ENCODE results near the gene ASNSD1.
"Not testable (repeated sequence)": the region's sequence is repeated elsewhere in the genome, so short reads cannot be mapped to it uniquely, and the experiment has no call there.

Gene ASNSD1

DNA sequence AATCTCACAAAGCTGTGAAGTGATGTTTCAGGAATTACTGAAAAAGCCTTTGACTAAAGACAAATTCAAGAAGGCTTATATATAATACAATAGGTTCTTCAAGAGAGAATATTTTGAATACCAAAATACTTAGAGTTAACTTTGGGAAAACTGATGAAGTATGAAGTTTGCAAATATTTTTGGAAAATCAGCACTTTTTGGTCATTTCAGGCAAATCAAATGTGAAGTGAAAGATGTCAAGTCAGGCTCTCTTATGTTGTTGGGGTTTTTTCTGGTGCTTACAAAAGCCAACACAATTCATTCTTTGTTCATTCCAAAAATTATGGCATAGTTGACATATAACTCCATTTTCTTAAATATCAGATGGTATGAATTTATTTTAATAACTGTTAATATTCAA is 14.7 kb upstream of the ASNSD1 start:
- DNase-seq (ENCODE audit: low read depth), result no peak

DNA sequence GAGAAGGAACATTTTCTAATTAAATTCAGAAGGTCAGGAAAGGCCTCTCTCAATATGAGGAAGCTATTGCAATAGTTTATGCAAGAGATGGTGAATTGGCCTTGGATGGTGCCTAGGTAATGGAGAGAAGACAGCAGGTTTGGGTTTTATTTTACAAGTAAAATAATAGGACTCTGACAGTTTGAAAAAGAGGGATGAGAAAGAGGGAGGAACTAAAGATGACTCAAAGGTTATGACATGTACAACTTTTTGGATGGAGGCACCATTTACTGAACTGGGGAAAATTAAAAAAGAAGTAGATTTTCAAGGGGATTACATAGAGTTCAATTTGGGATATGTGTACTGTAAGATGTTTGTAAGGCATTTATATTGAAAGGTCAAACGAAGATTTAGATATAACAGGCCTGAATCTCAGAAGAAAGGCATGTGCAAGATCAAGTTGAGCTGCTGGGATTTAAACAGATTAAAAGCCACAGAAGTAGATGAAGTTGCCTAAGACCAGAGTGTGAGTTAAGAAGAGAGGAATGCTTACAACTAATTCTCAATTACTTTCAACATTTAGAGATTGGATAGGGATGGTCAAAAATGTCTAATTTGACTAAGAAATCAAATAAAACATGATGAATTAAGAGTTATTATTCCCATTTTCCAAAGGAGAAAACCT is 12.3 kb upstream of the ASNSD1 start:
- DNase-seq (ENCODE audit: low read depth), result no peak

DNA sequence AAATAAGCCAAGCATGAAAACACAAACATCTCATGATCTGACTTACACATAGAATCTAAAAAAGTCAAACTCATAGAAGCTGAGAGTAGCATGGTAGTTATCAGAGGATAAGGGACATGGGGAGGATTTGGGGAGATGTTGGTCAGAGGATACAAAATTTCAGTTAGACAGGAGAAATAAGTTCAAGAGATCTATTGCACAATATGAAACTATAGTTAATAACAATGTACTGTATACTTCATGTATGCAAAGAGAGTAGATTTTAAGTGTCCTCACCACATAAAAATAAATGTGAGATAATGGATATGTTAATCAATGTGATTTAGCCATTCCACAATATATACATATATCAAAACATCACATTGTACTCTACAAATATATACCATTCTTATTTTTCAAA is 10.0 kb upstream of the ASNSD1 start:
- no peak for DNase-seq (ENCODE audit: low read depth)

DNA sequence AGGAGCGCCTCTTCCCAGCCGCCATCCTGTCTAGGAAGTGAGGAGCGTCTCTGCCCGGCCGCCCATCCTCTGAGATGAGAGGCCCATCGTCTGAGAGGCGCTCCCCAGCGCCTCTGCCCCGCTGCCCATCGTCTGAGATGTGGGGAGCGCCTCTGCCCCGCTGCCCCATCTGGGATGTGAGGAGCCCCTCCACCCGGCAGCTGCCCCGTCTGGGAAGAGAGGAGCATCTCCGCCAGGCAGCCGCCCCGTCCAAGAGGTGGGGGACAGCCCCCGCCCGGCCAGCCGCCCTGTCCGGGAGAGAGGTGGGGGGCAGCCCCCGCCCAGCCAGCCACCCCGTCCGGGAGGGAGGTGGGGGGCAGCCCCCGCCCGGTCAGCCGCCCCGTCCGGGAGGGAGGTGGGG is 7.8 kb upstream of the ASNSD1 start:
- DNase-seq (ENCODE audit: low read depth), result not testable (repeated sequence)

DNA sequence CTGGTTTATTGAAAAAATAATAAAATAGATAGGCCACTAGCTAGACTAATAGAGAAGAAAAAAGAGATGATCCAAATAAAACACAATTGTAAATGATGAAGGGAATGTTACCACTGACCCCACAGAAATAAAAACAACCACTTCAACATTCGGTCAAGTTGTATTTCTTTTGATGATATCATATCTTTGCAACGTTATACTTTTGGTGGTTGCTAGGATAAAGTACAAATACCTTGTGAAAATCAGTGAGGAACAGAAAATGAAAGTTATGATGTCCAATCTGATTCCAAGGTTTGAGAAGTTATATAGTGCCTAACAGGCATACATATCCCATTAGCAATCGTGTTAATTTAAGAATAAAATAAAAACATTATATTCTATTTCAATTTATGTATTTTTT is 6.6 kb upstream of the ASNSD1 start:
- no peak for DNase-seq (ENCODE audit: low read depth)

DNA sequence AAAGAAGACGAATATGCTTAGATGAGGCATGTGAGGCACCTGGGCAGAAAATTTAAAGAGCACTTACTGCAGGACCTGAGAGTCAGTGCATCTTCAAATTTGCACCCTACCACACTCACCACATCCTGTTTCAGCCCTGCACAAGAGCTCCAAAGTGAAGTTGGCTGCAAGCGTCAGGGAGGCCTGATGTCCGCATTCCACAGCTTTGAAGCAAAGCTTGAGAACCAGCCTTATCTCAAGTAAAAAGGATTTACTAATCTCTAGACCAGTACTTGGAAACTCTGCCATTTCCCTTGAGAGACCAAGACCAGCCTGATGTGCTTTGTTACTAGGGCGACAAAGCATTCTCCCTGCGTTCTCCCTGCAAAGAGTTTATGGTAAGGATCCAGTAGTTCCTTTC is 3.4 kb upstream of the ASNSD1 start:
- DNase-seq (ENCODE audit: low read depth), result no peak

DNA sequence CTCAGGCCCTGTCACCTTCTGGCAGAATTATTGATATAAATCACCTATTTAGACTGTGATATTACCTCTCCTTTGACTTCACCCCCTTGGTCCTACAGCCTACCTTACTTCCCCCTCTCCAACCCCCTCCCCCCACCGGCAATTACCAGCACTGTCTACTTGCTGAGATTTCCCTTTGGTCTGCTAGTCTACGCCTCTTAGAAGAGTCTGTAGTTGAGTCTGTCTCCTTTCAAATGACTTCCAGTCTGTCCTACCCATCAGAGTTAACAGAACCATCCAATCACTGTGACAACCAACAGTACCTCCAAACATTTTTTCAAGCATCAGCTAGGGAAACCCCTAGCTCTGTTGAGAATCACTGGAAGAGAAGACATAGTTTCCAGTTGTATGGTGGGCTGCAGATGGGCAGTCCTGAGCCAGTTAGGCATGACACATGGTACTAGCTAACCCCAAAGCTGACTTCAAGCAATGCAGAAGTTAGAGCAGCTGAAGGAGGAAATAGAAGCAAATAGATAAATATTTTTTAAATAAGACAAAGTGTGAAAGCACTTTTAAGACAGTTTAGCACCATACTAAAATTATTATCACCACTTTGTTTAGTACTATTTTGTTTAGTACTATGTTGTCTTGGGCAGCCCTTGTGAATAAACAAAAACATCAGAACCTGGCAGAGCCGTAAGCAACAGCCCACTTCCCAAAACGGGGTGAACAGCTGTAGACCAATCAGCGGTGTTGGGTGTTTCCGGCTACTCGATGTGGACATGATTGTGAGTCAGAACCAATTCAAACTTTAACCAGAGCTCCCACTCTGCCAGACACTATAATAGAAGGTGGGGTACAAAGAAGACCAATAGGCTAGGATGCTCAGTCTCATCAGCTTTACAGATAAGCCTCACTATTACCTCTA is 2.7 kb upstream of the ASNSD1 start:
- DNase-seq (ENCODE audit: low read depth), result no peak

DNA sequence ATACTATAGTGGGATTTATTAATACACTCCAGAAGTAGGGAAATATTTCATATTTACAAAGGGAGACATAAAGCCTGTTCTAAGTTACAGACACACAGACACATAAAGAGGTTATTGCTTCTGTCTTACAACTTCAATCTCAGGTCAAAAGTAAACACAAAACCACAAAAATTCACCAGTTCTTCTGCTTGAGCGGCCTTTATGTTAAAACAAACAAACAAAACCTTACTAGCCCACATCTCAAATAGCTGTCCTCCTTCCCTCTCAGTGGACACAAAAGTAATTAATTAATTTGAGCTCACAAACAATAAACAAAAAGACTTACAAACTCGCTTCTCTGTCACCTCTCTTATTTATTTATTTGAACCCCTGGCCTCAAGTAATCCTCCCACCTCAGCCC is 1.5 kb upstream of the ASNSD1 start:
- no peak for DNase-seq (ENCODE audit: low read depth)

DNA sequence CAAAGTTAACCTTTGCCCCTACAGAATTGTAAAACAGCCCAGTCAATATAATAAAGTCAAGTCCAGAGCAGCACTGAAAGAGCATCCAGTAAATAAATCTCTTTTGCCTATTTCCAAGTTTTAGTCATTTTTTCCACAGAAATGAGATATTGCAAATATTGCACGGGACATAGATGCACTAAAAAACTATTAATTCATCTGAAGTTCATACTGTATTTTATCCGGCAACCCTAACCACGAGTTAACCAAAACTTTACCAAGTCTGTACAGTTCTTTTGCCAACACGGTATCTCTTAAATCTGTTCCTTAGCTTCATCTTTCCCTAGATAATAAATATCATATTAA is 484 bp upstream of the ASNSD1 start:
- DNase-seq (ENCODE audit: low read depth), result no peak

DNA sequence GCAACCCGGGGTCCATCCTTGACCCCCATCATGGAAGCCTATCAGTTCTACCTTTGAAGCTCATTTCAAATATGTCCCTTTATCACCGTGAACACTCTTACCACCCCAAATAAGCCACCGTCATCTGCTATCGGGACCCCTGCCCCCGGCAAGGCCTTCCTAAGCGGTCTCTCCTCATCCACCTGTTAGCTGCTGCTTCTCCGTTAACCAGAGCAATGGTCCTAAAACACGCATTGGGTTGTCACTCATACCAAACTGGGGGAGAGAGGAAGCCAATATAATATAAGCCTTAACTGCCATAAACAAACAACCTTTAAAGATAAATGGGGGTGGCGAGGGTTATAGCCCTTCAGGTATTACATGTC is 680 bp downstream of the ASNSD1 start:
- DNase-seq (ENCODE audit: low read depth), result no peak

DNA sequence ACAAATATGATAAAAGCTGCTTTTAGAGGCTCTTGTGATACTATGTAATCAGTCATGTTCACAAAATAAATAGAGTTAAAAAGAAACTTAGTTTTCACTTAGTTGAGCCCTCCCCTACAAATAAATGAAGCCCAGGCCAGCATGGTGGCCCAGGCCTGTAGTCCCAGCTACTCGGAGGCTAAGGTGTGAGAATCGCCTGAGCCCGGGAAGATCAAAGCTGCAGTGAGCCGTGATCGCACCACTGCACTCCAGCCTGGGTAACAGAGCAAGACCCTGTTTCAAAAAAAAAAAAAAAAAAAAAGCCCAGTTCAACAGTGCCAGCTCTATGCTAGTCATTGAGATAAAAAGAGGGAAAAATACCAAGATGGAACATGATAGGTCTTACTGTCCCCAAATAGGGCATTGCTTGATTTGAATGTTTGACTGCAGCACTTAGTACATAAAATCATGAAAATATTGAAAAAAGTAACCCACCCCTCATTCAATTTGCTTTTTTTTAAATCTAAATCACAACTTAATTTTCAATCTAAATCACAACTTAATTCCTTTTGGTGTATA is 1.5 kb downstream of the ASNSD1 start:
- no peak for DNase-seq (ENCODE audit: low read depth)

DNA sequence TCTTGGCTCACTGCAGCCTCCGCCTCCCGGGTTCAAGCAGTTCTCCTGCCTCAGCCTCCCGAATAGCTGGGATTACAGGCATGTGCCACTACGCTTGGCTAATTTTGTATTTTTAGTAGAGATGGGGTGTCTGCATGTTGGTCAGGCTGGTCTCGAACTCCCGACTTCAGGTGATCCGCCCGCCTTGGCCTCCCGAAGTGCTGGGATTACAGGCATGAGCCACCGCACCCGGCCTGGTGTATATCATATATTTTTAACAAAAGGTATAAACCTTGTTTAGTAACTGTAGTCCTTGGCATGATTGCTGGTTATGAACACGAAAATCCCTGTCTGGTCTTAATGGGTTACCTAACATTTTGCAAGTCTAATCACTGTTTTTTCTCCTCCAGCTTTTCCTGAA is 2.1 kb downstream of the ASNSD1 start:
- DNase-seq (ENCODE audit: low read depth), result not testable (repeated sequence)

DNA sequence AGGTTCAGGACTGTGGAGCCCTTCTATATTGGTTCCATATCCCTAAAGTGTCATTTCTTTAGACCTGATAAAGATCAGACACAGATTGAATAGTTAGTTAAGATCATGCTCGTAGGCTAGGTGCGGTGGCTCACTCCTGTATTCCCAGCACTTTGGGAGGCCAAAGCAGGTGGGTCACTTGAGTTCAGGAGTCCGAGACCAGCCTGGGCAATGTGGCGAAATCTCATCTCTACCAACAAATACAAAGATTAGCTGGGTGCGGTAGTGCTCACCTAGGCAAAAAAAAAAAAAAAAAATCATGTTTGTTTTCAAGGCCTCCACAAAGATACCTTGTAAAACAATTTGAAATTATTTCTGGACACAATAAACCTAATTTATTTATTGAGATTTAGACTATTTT is 8.7 kb downstream of the ASNSD1 start:
- no peak for DNase-seq (ENCODE audit: low read depth)

DNA sequence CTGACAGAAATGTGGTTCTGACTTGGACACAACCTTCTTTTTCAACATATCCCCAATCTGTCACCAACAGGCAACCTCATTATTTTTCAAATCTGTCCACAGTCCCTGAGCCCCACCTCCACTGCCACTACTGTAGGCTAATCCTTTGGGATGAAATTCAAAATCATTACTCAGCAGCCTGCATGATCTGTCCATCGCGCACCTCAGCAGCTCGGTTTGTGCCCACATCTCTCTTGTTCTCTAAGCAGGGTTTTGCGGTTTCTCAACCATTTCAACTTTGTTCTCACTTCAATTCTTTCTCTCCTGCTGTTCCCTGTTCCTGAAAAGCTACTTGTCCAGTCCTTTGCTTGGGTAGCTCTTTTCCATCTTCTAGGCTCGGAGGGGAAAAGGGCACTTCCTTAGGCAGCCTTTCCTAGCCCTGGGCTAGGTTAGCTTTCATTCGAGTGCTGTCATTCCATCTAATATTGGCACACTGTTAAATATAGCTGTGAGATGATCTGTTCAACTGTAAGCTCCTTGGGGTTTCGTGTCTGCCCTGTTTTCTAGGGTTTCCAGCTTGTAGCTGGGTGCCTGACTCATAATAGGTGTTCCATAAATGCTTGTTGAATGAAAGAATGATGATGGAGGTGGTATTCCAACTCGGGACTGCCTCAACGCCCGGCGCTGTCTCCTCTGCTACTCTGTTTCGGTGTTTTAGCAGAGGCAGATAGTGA is 12.6 kb downstream of the ASNSD1 start:
- no peak for DNase-seq (ENCODE audit: low read depth)

DNA sequence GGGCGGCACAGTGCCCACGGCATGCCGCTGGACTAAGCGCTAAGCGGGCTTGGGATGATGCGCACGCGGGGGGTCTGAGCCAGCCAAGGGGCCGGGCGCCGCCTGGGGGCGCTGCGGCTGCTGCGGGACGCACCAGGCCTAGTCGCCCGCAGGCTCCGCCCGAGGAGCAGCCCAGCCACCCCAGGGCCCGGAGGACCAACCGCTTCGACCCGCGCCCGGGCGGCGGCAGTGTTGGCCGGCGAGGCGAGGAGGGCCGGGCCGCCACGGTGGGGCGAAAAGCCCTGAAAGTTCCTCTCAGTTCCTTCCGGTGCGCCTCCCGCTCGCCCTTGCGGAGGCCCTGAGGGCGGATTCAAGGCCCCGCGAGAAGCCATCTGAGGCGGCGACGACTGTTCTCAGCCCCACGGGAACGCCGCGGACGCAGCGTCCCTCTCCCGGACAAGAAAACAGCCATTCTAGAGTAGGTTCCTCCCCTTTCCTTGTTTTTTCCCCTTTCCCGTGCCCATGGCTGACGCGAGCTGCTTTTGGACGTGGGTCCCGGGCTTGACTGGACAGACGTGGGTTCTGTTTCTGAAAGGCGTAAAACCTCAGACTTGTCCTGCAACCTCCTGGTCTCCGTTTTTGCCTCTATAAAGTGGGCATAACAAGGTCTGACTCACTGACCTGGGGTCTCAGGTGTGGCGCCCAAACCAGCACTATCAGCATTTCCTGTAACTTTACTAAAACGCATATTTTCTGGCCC is 13.3 kb downstream of the ASNSD1 start, which contains the start of gene ANKAR:
TSS of gene ANKAR (plus strand) at position 297 of the 739 bp plus-strand sequence. CDS start 1,821 bp downstream, outside the sequence.
- DNase-seq (ENCODE audit: low read depth), result peak; percentile 72

DNA sequence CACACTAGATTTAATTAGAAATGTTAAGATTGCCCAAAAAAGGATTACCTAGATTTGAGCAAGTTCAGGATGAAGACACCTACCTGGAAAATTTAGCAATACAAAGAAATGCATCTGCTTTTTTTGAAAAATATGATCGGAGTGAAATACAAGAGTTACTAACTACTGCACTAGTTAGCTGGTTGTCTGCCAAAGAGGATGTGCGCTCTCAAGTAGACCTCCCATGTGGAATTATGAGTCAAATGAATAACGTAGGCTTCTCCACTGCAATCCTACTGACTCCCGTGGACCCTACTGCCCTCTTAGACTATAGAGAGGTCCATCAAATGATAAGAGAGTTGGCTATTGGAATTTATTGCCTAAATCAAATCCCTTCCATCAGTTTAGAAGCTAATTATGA is 15.2 kb downstream of the ASNSD1 start:
- no peak for DNase-seq (ENCODE audit: low read depth)

DNA sequence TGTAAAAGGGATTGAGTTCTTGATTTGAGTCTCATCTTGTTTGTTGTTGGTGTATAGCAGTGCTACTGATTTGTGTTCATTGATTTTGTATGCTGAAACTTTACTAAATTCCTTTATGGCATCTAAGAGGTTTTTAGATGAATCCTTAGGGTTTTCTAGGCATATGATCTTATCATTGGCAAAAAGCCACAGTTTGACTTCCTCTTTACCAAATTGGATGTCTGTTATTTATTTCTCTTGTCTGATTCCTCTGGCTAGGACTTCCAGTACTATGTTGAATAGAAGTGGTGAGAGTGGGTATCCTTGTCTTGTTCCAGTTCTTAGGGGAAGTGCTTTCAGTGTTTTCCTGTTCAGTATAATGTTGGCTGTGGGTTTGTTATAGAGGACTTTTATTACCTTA is 18.0 kb downstream of the ASNSD1 start:
- no peak for DNase-seq (ENCODE audit: low read depth)

DNA sequence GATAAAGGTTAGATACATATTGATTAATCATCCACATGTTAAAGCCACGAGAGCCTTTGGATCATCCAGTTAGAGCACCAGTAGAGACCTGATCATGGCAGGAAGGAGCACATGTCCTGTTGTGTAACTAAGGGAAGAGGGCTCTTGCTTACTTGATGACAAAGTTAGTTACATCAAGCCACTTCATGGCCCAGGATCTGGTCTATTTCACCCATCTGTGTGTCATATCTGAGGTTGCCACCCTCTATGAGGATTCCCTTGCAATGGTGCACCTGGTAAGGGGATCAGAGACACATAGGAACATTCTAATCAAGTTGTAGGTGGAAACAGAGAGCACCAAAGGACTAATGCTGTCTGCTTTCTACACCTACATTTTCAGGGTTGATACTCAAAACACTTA is 19.9 kb downstream of the ASNSD1 start:
- DNase-seq (ENCODE audit: low read depth), result no peak

DNA sequence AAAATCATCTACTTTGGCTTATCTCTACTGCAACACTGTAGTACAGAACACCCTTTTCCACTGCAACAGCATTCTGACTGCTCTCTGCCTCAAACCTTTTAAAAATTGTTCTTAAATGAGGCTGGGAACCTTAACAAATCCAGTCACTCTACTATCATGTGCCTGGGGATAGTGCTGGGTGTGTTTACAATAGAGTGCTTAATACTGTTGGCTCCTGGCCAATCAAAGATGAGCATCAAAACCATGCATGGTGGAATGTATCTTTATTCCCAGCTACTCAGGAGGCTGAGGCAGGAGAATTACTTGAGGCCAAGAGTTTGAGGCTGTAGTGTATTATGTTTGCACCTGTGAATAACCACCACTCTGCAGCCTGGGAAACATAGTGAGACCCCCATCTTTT is 20.6 kb downstream of the ASNSD1 start:
- DNase-seq (ENCODE audit: low read depth), result no peak

DNA sequence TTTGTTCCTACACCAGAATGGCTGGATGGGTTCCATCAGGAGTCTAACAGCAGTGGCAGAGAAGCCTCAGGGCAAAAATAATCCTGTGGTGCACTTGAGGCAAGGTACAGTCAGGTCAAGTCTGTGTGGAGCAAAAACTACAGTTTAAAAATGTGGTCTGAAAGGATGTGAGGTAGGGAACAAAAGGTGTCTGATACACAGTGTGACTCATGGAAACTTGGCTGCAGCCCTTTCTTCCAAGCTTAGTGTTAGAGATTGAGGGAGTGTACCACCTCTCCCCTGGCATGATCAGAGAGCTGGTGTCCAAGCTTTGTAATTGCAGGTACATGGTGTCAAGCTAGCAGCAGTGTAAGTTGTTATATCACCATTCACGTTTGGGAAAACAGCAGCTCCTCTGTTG is 22.1 kb downstream of the ASNSD1 start:
- no peak for DNase-seq (ENCODE audit: low read depth)

DNA sequence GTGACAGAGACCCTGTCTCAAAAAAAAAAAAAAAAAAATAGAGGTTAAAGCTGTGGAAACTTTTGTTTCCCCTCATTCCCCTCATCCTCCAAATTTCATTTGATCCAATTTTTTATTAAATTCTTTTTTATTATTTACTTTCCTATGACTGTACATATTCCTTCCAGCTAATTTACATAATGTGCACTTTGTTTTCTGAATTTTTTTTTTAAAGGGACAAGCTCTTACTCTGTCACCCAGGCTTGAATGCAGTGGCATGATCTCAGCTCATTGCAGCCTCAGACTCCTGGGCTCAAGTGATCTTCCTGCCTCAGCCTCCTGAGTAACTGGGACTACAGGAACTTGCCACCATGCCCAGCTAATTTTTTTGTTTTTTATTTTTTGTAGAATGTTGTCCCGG is 23.6 kb downstream of the ASNSD1 start:
- DNase-seq (ENCODE audit: low read depth), result no peak

Measured in stimulated activated CD4-positive, alpha-beta T cell treated with anti-CD3 and anti-CD28 coated beads, Interleukin-2, amount 100 ng/mL, for 4 hours (primary cell).